ENCODE data around the gene HAAO. TPM values are rescaled to one million over a fixed set of nuclear protein-coding genes. Genes with fewer than 3 reads are reported as not detected.

HAAO gene
- total RNA-seq, 1 donor from 2014 or later, result 10.0 TPM

GRCh38 chr2:42755191-42755880, 37.0 kb downstream of the HAAO start:
- peaks cover 26% of the 10 kb centered on the region for H3K4me1 Mint-ChIP-seq (ENCODE audit: unreplicated experiment)
- peaks cover 3% of the 10 kb centered on the region for H3K36me3 Mint-ChIP-seq
- H3K9me3 Mint-ChIP-seq, result no peaks in the 10 kb centered on the region
- no peaks in the 10 kb centered on the region for H3K27me3 Mint-ChIP-seq
- no peak overlapping the region for H3K27ac Mint-ChIP-seq
- no peak for DNase-seq (ENCODE audit: extremely low spot score, unreplicated experiment)
- H3K4me3 Mint-ChIP-seq, result no peak overlapping the region
- no peak for TF ChIP-seq CTCF (conservative IDR thresholded peaks at IDR 0.05)

GRCh38 chr2:42754776-42755140, 37.6 kb downstream of the HAAO start:
- H3K4me3 Mint-ChIP-seq, result no peak overlapping the region
- no peak for TF ChIP-seq CTCF (conservative IDR thresholded peaks at IDR 0.05)
- H3K4me1 Mint-ChIP-seq (ENCODE audit: unreplicated experiment), result peaks cover 26% of the 10 kb centered on the region
- H3K27ac Mint-ChIP-seq, result no peak overlapping the region
- H3K36me3 Mint-ChIP-seq, result peaks cover 3% of the 10 kb centered on the region
- H3K9me3 Mint-ChIP-seq, result no peaks in the 10 kb centered on the region
- DNase-seq (ENCODE audit: extremely low spot score, unreplicated experiment), result no peak
- no peaks in the 10 kb centered on the region for H3K27me3 Mint-ChIP-seq

- Mint-ChIP-seq H3K27ac (no peak overlapping the region), H3K4me3 (no peak overlapping the region), H3K27me3 (no peaks in the 10 kb centered on the region), H3K9me3 (no peaks in the 10 kb centered on the region), H3K36me3 (peaks cover 3% of the 10 kb centered on the region), H3K4me1 (ENCODE audit: unreplicated experiment) (peaks cover 26% of the 10 kb centered on the region)
- TF ChIP-seq CTCF (conservative IDR thresholded peaks at IDR 0.05), result no peak
- no peak for DNase-seq (ENCODE audit: extremely low spot score, unreplicated experiment)
Measured at GRCh38 chr2:42754021-42754775, 38.2 kb downstream of the HAAO start.

- H3K9me3 Mint-ChIP-seq, result no peaks in the 10 kb centered on the region
- no peak overlapping the region for H3K4me3 Mint-ChIP-seq
- H3K27me3 Mint-ChIP-seq, result no peaks in the 10 kb centered on the region
- peaks cover 3% of the 10 kb centered on the region for H3K36me3 Mint-ChIP-seq
- no peak for DNase-seq (ENCODE audit: extremely low spot score, unreplicated experiment)
- peaks cover 26% of the 10 kb centered on the region for H3K4me1 Mint-ChIP-seq (ENCODE audit: unreplicated experiment)
- TF ChIP-seq CTCF (conservative IDR thresholded peaks at IDR 0.05), result no peak
- H3K27ac Mint-ChIP-seq, result no peak overlapping the region
Measured at GRCh38 chr2:42752816-42753813, 39.3 kb downstream of the HAAO start.

GRCh38 chr2:42752314-42752713, 40.1 kb downstream of the HAAO start:
- H3K4me1 Mint-ChIP-seq (ENCODE audit: unreplicated experiment), result peaks cover 26% of the 10 kb centered on the region
- no peaks in the 10 kb centered on the region for H3K9me3 Mint-ChIP-seq
- H3K36me3 Mint-ChIP-seq, result peaks cover 3% of the 10 kb centered on the region
- no peaks in the 10 kb centered on the region for H3K27me3 Mint-ChIP-seq
- no peak for DNase-seq (ENCODE audit: extremely low spot score, unreplicated experiment)
- H3K4me3 Mint-ChIP-seq, result no peak overlapping the region
- TF ChIP-seq CTCF (conservative IDR thresholded peaks at IDR 0.05), result no peak
- H3K27ac Mint-ChIP-seq, result no peak overlapping the region
